Vagina (tissue), 2 donors: ENCODE measurements around the gene MTAP.

Experiments
- CTCF ChIP-seq, 3 experiments: fragments of 450-650 bp in 2 of 3; fragments of 200-600 bp in 1 of 3; sonication (generic) in 1 of 3; IDR thresholded peaks; one replicate each; pipeline ENCODE4 v1.5.1; 2017 to 2019; ENCODE audit warnings: antibody characterized with exemption in 3 of 3, mild to moderate bottlenecking in 2 of 3, moderate library complexity in 2 of 3
- POLR2A ChIP-seq, 2 donors: fragments of 450-650 bp; IDR thresholded peaks; one replicate each; pipeline ENCODE4 v1.6.1; 2017; ENCODE audit warnings: antibody characterized with exemption in 2 of 2, mild to moderate bottlenecking in 2 of 2, moderate library complexity in 2 of 2
- POLR2AphosphoS5 ChIP-seq, 2 donors: sonication (generic); formaldehyde crosslinking; IDR thresholded peaks; one replicate each; pipeline ENCODE4 v1.9.0; 2017; ENCODE audit warnings: antibody characterized with exemption in 2 of 2, mild to moderate bottlenecking in 2 of 2, low read depth in 1 of 2; ENCODE audit not compliant: insufficient read depth in 1 of 2

- no peak for TF ChIP-seq POLR2A (IDR thresholded peaks at IDR 0.05)
- TF ChIP-seq CTCF (IDR thresholded peaks at IDR 0.05) = no peak
- no peak for TF ChIP-seq POLR2AphosphoS5 (IDR thresholded peaks at IDR 0.05; ENCODE audit: insufficient read depth in 1 of 2, low read depth in 1 of 2)
These were observed 172.4 kb downstream of the MTAP start for GRCh38 chr9:21974722-21975409.
